ENCODE results near the gene ADGRG3.

Gene ADGRG3

GRCh38 chr16:57732037-57732436 lies 63.9 kb downstream of the ADGRG3 start:
- H3K36me3 ChIP-seq (ENCODE audit: low read depth) = peaks cover under 1% of the 10 kb centered on the region; the same call in 1 of the 2 replicates
- H3K27ac ChIP-seq (ENCODE audit: poor library complexity, severe bottlenecking) = no peak overlapping the region
- H3K27me3 ChIP-seq (ENCODE audit: insufficient read depth, poor library complexity, severe bottlenecking) = no peaks in the 10 kb centered on the region
- DNase-seq (ENCODE audit: low spot score) (no peak), ATAC-seq (ENCODE audit: low read depth) (no peak)
- no peaks in the 10 kb centered on the region for H3K4me1 ChIP-seq (ENCODE audit: insufficient read depth, poor library complexity, severe bottlenecking)
- no peak for TF ChIP-seq CTCF (IDR thresholded peaks at IDR 0.05; ENCODE audit: poor library complexity, severe bottlenecking)
- H3K4me3 ChIP-seq (ENCODE audit: severe bottlenecking) = no peak overlapping the region
- no peaks in the 10 kb centered on the region for H3K9me3 ChIP-seq (ENCODE audit: severe bottlenecking)

GRCh38 chr16:57732714-57733113 lies 64.6 kb downstream of the ADGRG3 start:
- H3K4me3 ChIP-seq (ENCODE audit: severe bottlenecking) = no peak overlapping the region
- no peaks in the 10 kb centered on the region for H3K27me3 ChIP-seq (ENCODE audit: insufficient read depth, poor library complexity, severe bottlenecking)
- H3K27ac ChIP-seq (ENCODE audit: poor library complexity, severe bottlenecking) = no peak overlapping the region
- no peaks in the 10 kb centered on the region for H3K4me1 ChIP-seq (ENCODE audit: insufficient read depth, poor library complexity, severe bottlenecking)
- peaks cover 6% of the 10 kb centered on the region for H3K36me3 ChIP-seq (ENCODE audit: low read depth)
- no peaks in the 10 kb centered on the region for H3K9me3 ChIP-seq (ENCODE audit: severe bottlenecking)
- ATAC-seq (ENCODE audit: low read depth) = no peak
- no peak for TF ChIP-seq CTCF (IDR thresholded peaks at IDR 0.05; ENCODE audit: poor library complexity, severe bottlenecking)
- DNase-seq (ENCODE audit: low spot score) = no peak

GRCh38 chr16:57734308-57734924 lies 66.3 kb downstream of the ADGRG3 start:
- Histone ChIP-seq H3K27me3 (ENCODE audit: insufficient read depth, poor library complexity, severe bottlenecking) (no peaks in the 10 kb centered on the region), H3K36me3 (ENCODE audit: low read depth) (peaks cover 6% of the 10 kb centered on the region), H3K27ac (ENCODE audit: poor library complexity, severe bottlenecking) (peak overlapping the region; percentile 35), H3K4me1 (ENCODE audit: insufficient read depth, poor library complexity, severe bottlenecking) (no peaks in the 10 kb centered on the region), H3K9me3 (ENCODE audit: severe bottlenecking) (no peaks in the 10 kb centered on the region), H3K4me3 (ENCODE audit: severe bottlenecking) (peak overlapping the region; percentile 74)
- peak; percentile 9 for DNase-seq (ENCODE audit: low spot score)
- no peak for TF ChIP-seq CTCF (IDR thresholded peaks at IDR 0.05; ENCODE audit: poor library complexity, severe bottlenecking)
- no peak for ATAC-seq (ENCODE audit: low read depth)

- Histone ChIP-seq H3K36me3 (ENCODE audit: low read depth) (peaks cover 6% of the 10 kb centered on the region), H3K4me1 (ENCODE audit: insufficient read depth, poor library complexity, severe bottlenecking) (no peaks in the 10 kb centered on the region), H3K9me3 (ENCODE audit: severe bottlenecking) (no peaks in the 10 kb centered on the region), H3K27ac (ENCODE audit: poor library complexity, severe bottlenecking) (peak overlapping the region; percentile 35), H3K4me3 (ENCODE audit: severe bottlenecking) (peak overlapping the region; percentile 74), H3K27me3 (ENCODE audit: insufficient read depth, poor library complexity, severe bottlenecking) (no peaks in the 10 kb centered on the region)
- no peak for TF ChIP-seq CTCF (IDR thresholded peaks at IDR 0.05; ENCODE audit: poor library complexity, severe bottlenecking)
- ATAC-seq (ENCODE audit: low read depth) (peak; percentile 95), DNase-seq (ENCODE audit: low spot score) (peak; percentile 98)
These were observed 67.0 kb downstream of the ADGRG3 start for GRCh38 chr16:57734925-57735754.
